Prostate gland (tissue), 2 donors: ENCODE results near the gene SMURF2.

Experiments
- CTCF ChIP-seq, 4 experiments: fragments of 200-600 bp in 2 of 4; fragments of 450-650 bp in 2 of 4; sonication (generic) in 2 of 4; IDR thresholded peaks; 1 replicate in 3 of 4; 2 replicates in 1 of 4; pipeline ENCODE4 v1.5.1; 2016 to 2019; ENCODE audit warnings: antibody characterized with exemption in 4 of 4, mild to moderate bottlenecking in 2 of 4, moderate library complexity in 2 of 4
- POLR2A ChIP-seq: fragments of 450-650 bp; IDR thresholded peaks from one replicate; pipeline ENCODE4 v1.6.1; 2016; ENCODE audit warnings: antibody characterized with exemption, mild to moderate bottlenecking

DNA sequence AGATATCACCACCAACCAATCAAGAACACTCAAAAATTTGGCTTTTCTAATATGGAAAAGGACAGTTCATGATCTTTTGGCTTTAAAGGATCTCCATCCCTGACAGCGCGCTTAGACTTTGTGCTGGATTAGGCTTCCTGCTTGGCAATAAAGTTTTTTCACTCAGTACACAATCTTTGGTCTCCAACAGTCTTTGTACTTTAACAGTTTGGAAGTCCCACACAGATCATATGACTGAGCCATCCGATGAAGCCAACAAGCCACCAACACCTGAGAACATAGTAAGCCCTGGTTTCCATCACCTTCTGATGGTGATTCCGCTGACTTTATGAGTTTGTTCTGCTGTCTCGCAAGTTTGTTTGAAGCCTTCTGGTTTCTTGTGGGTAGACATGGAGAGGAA is 34.3 kb downstream of the SMURF2 start:
- TF ChIP-seq CTCF (IDR thresholded peaks at IDR 0.05): no peak
- no peak for TF ChIP-seq POLR2A
